ENCODE data around the gene ALPK1. TPM values are rescaled to one million over a fixed set of nuclear protein-coding genes. Genes with fewer than 3 reads are reported as not detected.

ALPK1 gene
- total and polyA plus RNA-seq, 11 donors = 1.3 to 21.7 (median 3.2) TPM

- Histone ChIP-seq H3K4me1 (peaks cover 0 to 17% (median 0%) of the 10 kb centered on the region in 12 donors), H3K27me3 (no peaks in the 10 kb centered on the region), H3K9me3 (no peaks in the 10 kb centered on the region), H3K4me3 (no peak overlapping the region), H3K36me3 (peaks cover 0 to 16% (median 8%) of the 10 kb centered on the region in 9 donors), H3K27ac (no peak overlapping the region)
- DNase-seq (peak in 4 of 5 donors; percentile 34 to 56 (median 50)), ATAC-seq (no peak)
- no peak for TF ChIP-seq POLR2A (IDR thresholded peaks at IDR 0.05)
- TF ChIP-seq CTCF (IDR thresholded peaks at IDR 0.05) = peak; percentile 75 to 98 (median 88)
- 24 to 30% (median 27%) methylated on average over 4 of the region's 4 CpGs for WGBS, 4 donors
- intact Hi-C loops (cut with DNase I) = loop anchor here in 3 of 10 donors (2.0 to 10.0 kb wide), 3 partner anchors 203 to 279 kb away; no protein-coding TSS in a partner anchor
These were observed 24.9 kb downstream of the ALPK1 start for GRCh38 chr4:112321776-112322684.

- peaks cover 0 to 18% (median 8%) of the 10 kb centered on the region in 9 donors for H3K36me3 ChIP-seq
- WGBS, 4 donors = 95 to 97% (median 96%) methylated on average over 3 of the region's 3 CpGs
- no peak for DNase-seq
- H3K4me3 ChIP-seq = no peak overlapping the region
- TF ChIP-seq POLR2A (IDR thresholded peaks at IDR 0.05) (no peak), CTCF (IDR thresholded peaks at IDR 0.05) (no peak)
- H3K27me3 ChIP-seq = no peaks in the 10 kb centered on the region
- no peak overlapping the region for H3K27ac ChIP-seq
- peaks cover 0 to 20% (median 0%) of the 10 kb centered on the region in 12 donors for H3K4me1 ChIP-seq
- intact Hi-C loops (cut with DNase I) = loop anchor here in 3 of 10 donors (2.0 to 10.0 kb wide), 3 partner anchors 202 to 278 kb away; no protein-coding TSS in a partner anchor
- ATAC-seq = no peak
- no peaks in the 10 kb centered on the region for H3K9me3 ChIP-seq
These were observed 25.7 kb downstream of the ALPK1 start for GRCh38 chr4:112322866-112323265.

- Histone ChIP-seq H3K4me3 (no peak overlapping the region), H3K9me3 (no peaks in the 10 kb centered on the region), H3K4me1 (peaks cover 0 to 22% (median 0%) of the 10 kb centered on the region in 12 donors), H3K36me3 (peaks cover 0 to 22% (median 8%) of the 10 kb centered on the region in 9 donors), H3K27ac (no peak overlapping the region), H3K27me3 (no peaks in the 10 kb centered on the region)
- 89 to 92% (median 91%) methylated on average over 6 of the region's 6 CpGs for WGBS, 4 donors
- ATAC-seq (no peak), DNase-seq (no peak)
- TF ChIP-seq POLR2A (IDR thresholded peaks at IDR 0.05) (no peak), CTCF (IDR thresholded peaks at IDR 0.05) (no peak)
- intact Hi-C loops (cut with DNase I) = loop anchor here (5.0 to 10.0 kb wide), 3 partner anchors 197 to 277 kb away; no protein-coding TSS in a partner anchor
These were observed 28.4 kb downstream of the ALPK1 start for GRCh38 chr4:112325530-112325929.
